GM18526 (cell line): Measurements from ENCODE around the gene SLC15A3.

Experiments
- POLR2A ChIP-seq: IDR thresholded peaks from 3 replicates; pipeline ENCODE4 v1.6.1; 2011; ENCODE audit not compliant: insufficient read length; ENCODE audit errors: extremely low read depth

Gene SLC15A3

GRCh38 chr11:60900673-60901404 lies 51.1 kb downstream of the SLC15A3 start:
- TF ChIP-seq POLR2A = no peak

- no peak for TF ChIP-seq POLR2A
These were observed 52.0 kb downstream of the SLC15A3 start for GRCh38 chr11:60899977-60900376.

GRCh38 chr11:60899046-60899936 lies 52.7 kb downstream of the SLC15A3 start:
- TF ChIP-seq POLR2A = no peak

GRCh38 chr11:60897496-60897895 lies 54.5 kb downstream of the SLC15A3 start:
- TF ChIP-seq POLR2A = no peak

- TF ChIP-seq POLR2A = no peak
These were observed 56.3 kb downstream of the SLC15A3 start for GRCh38 chr11:60895687-60896086.

GRCh38 chr11:60891103-60891741 lies 60.8 kb downstream of the SLC15A3 start:
- TF ChIP-seq POLR2A = no peak

GRCh38 chr11:60890696-60891095 lies 61.3 kb downstream of the SLC15A3 start:
- TF ChIP-seq POLR2A = no peak

GRCh38 chr11:60889869-60890311 lies 62.1 kb downstream of the SLC15A3 start:
- TF ChIP-seq POLR2A = no peak

- no peak for TF ChIP-seq POLR2A
These were observed 64.4 kb downstream of the SLC15A3 start for GRCh38 chr11:60887556-60887955.
